Tibial nerve (tissue), 4 donors: Measurements from ENCODE around the gene CLCC1.

ENCODE experiments used
- CTCF ChIP-seq, 5 experiments: fragments of 200-600 bp in 3 of 5; fragments of 450-650 bp in 2 of 5; sonication (generic) in 3 of 5; IDR thresholded peaks; one replicate each; pipeline ENCODE4 v1.5.1; 2016 to 2019; ENCODE audit warnings: antibody characterized with exemption in 5 of 5, mild to moderate bottlenecking in 3 of 5, moderate library complexity in 2 of 5
- EP300 ChIP-seq, 2 donors: sonication (generic); formaldehyde crosslinking; IDR thresholded peaks; one replicate each; pipeline ENCODE4 v1.6.1; 2017; ENCODE audit warnings: antibody characterized with exemption in 2 of 2, mild to moderate bottlenecking in 1 of 2
- POLR2A ChIP-seq, 2 donors: fragments of 450-650 bp; IDR thresholded peaks; one replicate each; pipeline ENCODE4 v1.6.1; 2017; ENCODE audit warnings: antibody characterized with exemption in 2 of 2, mild to moderate bottlenecking in 2 of 2, moderate library complexity in 2 of 2

- TF ChIP-seq POLR2A (IDR thresholded peaks at IDR 0.05) (no peak), CTCF (IDR thresholded peaks at IDR 0.05) (no peak), EP300 (IDR thresholded peaks at IDR 0.05) (no peak)
Observed at GRCh38 chr1:109011335-109011734, 48.1 kb upstream of the CLCC1 start.
